ENCODE results near the gene NR1H2. TPM values are rescaled to one million over a fixed set of nuclear protein-coding genes. Genes with fewer than 3 reads are reported as not detected.

The NR1H2 gene
- total and polyA plus RNA-seq, 3 donors from 2014 or later: 68.0 to 96.6 (median 93.8) TPM

GRCh38 chr19:50358483-50359327 is 17.6 kb upstream of the NR1H2 start:
- 38 to 39% methylated on average over 31 to 54 of the region's 54 CpGs for WGBS, 2 donors
- TF ChIP-seq POLR2A (IDR thresholded peaks at IDR 0.05): no peak
- no peak for TF ChIP-seq CTCF (IDR thresholded peaks at IDR 0.05)
- no peaks in the 10 kb centered on the region for H3K27me3 ChIP-seq
- no peaks in the 10 kb centered on the region for H3K4me1 ChIP-seq
- no peaks in the 10 kb centered on the region for H3K9me3 ChIP-seq
- no peaks in the 10 kb centered on the region for H3K36me3 ChIP-seq (ENCODE audit: low read depth, missing control alignments)
- DNase-seq: peak; percentile 69
- peak overlapping the region; percentile 56 to 62 for H3K4me3 ChIP-seq
- intact Hi-C loops (cut with DNase I; ENCODE audit: low total_unique reads): no loop called here
- peak overlapping the region; percentile 3 to 89 for H3K27ac ChIP-seq

GRCh38 chr19:50359328-50359818 is 16.9 kb upstream of the NR1H2 start:
- no peak for TF ChIP-seq POLR2A (IDR thresholded peaks at IDR 0.05)
- TF ChIP-seq CTCF (IDR thresholded peaks at IDR 0.05): no peak
- intact Hi-C loops (cut with DNase I; ENCODE audit: low total_unique reads): no loop called here
- Histone ChIP-seq H3K4me1 (no peaks in the 10 kb centered on the region), H3K4me3 (no peak overlapping the region), H3K27me3 (no peaks in the 10 kb centered on the region), H3K36me3 (ENCODE audit: low read depth, missing control alignments) (no peaks in the 10 kb centered on the region), H3K9me3 (no peaks in the 10 kb centered on the region), H3K27ac (no peak overlapping the region)
- WGBS, 2 donors: 85% methylated on average over 8 to 11 of the region's 11 CpGs
- DNase-seq: no peak

GRCh38 chr19:50361290-50362029 is 14.8 kb upstream of the NR1H2 start:
- intact Hi-C loops (cut with DNase I; ENCODE audit: low total_unique reads): loop anchor here (10.0 kb wide), 2 partner anchors 53 to 433 kb away; partner anchors contain the start of genes ACP4 and SPIB
- WGBS, 2 donors: 79 to 82% methylated on average over 5 to 7 of the region's 7 CpGs

GRCh38 chr19:50362030-50362412 is 14.2 kb upstream of the NR1H2 start:
- no peak for DNase-seq
- no peaks in the 10 kb centered on the region for H3K27me3 ChIP-seq
- 81 to 93% methylated on average over 7 of the region's 7 CpGs for WGBS, 2 donors
- H3K36me3 ChIP-seq (ENCODE audit: low read depth, missing control alignments): no peaks in the 10 kb centered on the region
- H3K4me3 ChIP-seq: no peak overlapping the region
- TF ChIP-seq CTCF (IDR thresholded peaks at IDR 0.05) (no peak), POLR2A (IDR thresholded peaks at IDR 0.05) (no peak)
- H3K4me1 ChIP-seq: no peaks in the 10 kb centered on the region
- no peaks in the 10 kb centered on the region for H3K9me3 ChIP-seq
- intact Hi-C loops (cut with DNase I; ENCODE audit: low total_unique reads): loop anchor here (10.0 kb wide), 2 partner anchors 53 to 433 kb away; partner anchors contain the start of genes ACP4 and SPIB
- no peak overlapping the region for H3K27ac ChIP-seq

More at GRCh38 chr19:50361290-50362029, 14.8 kb upstream of the NR1H2 start:
- Histone ChIP-seq H3K9me3 (no peaks in the 10 kb centered on the region), H3K27me3 (no peaks in the 10 kb centered on the region), H3K27ac (no peak overlapping the region), H3K36me3 (ENCODE audit: low read depth, missing control alignments) (no peaks in the 10 kb centered on the region), H3K4me3 (no peak overlapping the region), H3K4me1 (no peaks in the 10 kb centered on the region)
- DNase-seq: no peak
- TF ChIP-seq POLR2A (IDR thresholded peaks at IDR 0.05) (no peak), CTCF (IDR thresholded peaks at IDR 0.05) (no peak)
